H9 (cell line): ENCODE results near the gene KCNIP4. TPM values are rescaled to one million over a fixed set of nuclear protein-coding genes. Genes with fewer than 3 reads are reported as not detected.

Experiments
- DNase-seq: peaks from one replicate; pipeline ENCODE4 v3.0.0-alpha.2; 2017
- H2AFZ ChIP-seq: one replicate; pipeline ENCODE4 v1.6.1; 2013; ENCODE audit warnings: mild to moderate bottlenecking, low read length, control low read depth, moderate library complexity
- H2AK5ac ChIP-seq: 2 replicates; pipeline ENCODE4 v1.6.1; 2013; ENCODE audit warnings: low read length, control low read depth, mixed read lengths; ENCODE audit not compliant: insufficient read length
- H2BK120ac ChIP-seq: one replicate; pipeline ENCODE4 v1.6.1; 2013; ENCODE audit warnings: low read depth, mild to moderate bottlenecking, low read length, control low read depth, inconsistent platforms; ENCODE audit not compliant: poor library complexity, severe bottlenecking
- H2BK12ac ChIP-seq: 2 replicates; pipeline ENCODE4 v1.6.1; 2013; ENCODE audit warnings: low read length, control low read depth, mixed read lengths, low read depth; ENCODE audit not compliant: insufficient read length
- H2BK15ac ChIP-seq: 2 replicates; pipeline ENCODE4 v1.6.1; 2013; ENCODE audit warnings: low read depth, low read length, control low read depth
- H2BK20ac ChIP-seq: one replicate; pipeline ENCODE4 v1.6.1; 2013; ENCODE audit warnings: low read depth, mild to moderate bottlenecking, low read length, control low read depth, inconsistent platforms; ENCODE audit not compliant: poor library complexity, severe bottlenecking
- H2BK5ac ChIP-seq: 2 replicates; pipeline ENCODE4 v1.6.1; 2013; ENCODE audit warnings: low read length, control low read depth, mixed read lengths; ENCODE audit not compliant: insufficient read length
- H3K14ac ChIP-seq: 2 replicates; pipeline ENCODE4 v1.6.1; 2013; ENCODE audit warnings: low read length, control low read depth; ENCODE audit not compliant: insufficient read depth
- H3K18ac ChIP-seq: 2 replicates; pipeline ENCODE4 v1.6.1; 2013; ENCODE audit warnings: low read depth, mild to moderate bottlenecking, mixed read lengths, low read length, control low read depth; ENCODE audit not compliant: insufficient read length
- H3K23ac ChIP-seq: 2 replicates; pipeline ENCODE4 v1.6.1; 2013; ENCODE audit warnings: low read length, control low read depth, mixed read lengths, low read depth; ENCODE audit not compliant: insufficient read length
- H3K23me2 ChIP-seq: 2 replicates; pipeline ENCODE4 v1.6.1; 2013; ENCODE audit warnings: low read depth, mild to moderate bottlenecking, mixed read lengths, low read length, control low read depth; ENCODE audit not compliant: insufficient read length, poor library complexity, severe bottlenecking
- H3K27ac ChIP-seq: 2 replicates; pipeline ENCODE4 v1.5.1; 2013; ENCODE audit warnings: low read length, control low read depth, mixed read lengths, low read depth; ENCODE audit not compliant: insufficient read length
- H3K27me3 ChIP-seq: 2 replicates; pipeline ENCODE4 v1.6.1; 2013; ENCODE audit warnings: low read length, control low read depth, inconsistent platforms; ENCODE audit not compliant: insufficient read depth
- H3K4ac ChIP-seq: 2 replicates; pipeline ENCODE4 v1.6.1; 2013; ENCODE audit warnings: low read depth, mild to moderate bottlenecking, control low read depth, inconsistent platforms, low read length, moderate library complexity
- H3K4me1 ChIP-seq: 2 replicates; pipeline ENCODE4 v1.6.1; 2013; ENCODE audit warnings: low read length, control low read depth, inconsistent platforms; ENCODE audit not compliant: insufficient read depth
- H3K4me2 ChIP-seq: 2 replicates; pipeline ENCODE4 v1.6.1; 2013; ENCODE audit warnings: low read length, control low read depth, mixed read lengths; ENCODE audit not compliant: insufficient read length, insufficient read depth
- H3K56ac ChIP-seq: 2 replicates; pipeline ENCODE4 v1.6.1; 2013; ENCODE audit warnings: low read depth, mild to moderate bottlenecking, mixed read lengths, low read length, control low read depth; ENCODE audit not compliant: insufficient read length
- H3K79me1 ChIP-seq: 2 replicates; pipeline ENCODE4 v1.6.1; 2013; ENCODE audit warnings: low read depth, mild to moderate bottlenecking, moderate library complexity, low read length, control low read depth, inconsistent platforms; ENCODE audit not compliant: insufficient read depth, poor library complexity, severe bottlenecking
- H3K79me2 ChIP-seq: 2 replicates; pipeline ENCODE4 v1.6.1; 2013; ENCODE audit warnings: low read length, control low read depth, inconsistent platforms; ENCODE audit not compliant: insufficient read depth
- H3K9ac ChIP-seq: 2 replicates; pipeline ENCODE4 v1.6.1; 2013; ENCODE audit warnings: low read length, control low read depth, mixed read lengths; ENCODE audit not compliant: insufficient read length; ENCODE audit errors: extremely low read depth
- H3K9me3 ChIP-seq: one replicate; pipeline ENCODE4 v1.6.1; 2013; ENCODE audit warnings: low read depth, low read length, inconsistent platforms; ENCODE audit not compliant: control insufficient read depth
- H3T11ph ChIP-seq: one replicate; pipeline ENCODE4 v1.6.1; 2013; ENCODE audit warnings: mild to moderate bottlenecking, low read length, control low read depth, inconsistent platforms
- H4K20me1 ChIP-seq: one replicate; pipeline ENCODE4 v1.6.1; 2013; ENCODE audit not compliant: control insufficient read depth, insufficient read length, insufficient read depth
- H4K5ac ChIP-seq: 2 replicates; pipeline ENCODE4 v1.6.1; 2013; ENCODE audit warnings: low read depth, mild to moderate bottlenecking, mixed read lengths, low read length, control low read depth; ENCODE audit not compliant: insufficient read length
- H4K8ac ChIP-seq: replicated peaks from 2 replicates; pipeline ENCODE4 v1.6.1; 2013; ENCODE audit warnings: low read length, control low read depth, mixed read lengths, low read depth; ENCODE audit not compliant: insufficient read length
- H4K91ac ChIP-seq: 2 replicates; pipeline ENCODE4 v1.6.1; 2013; ENCODE audit warnings: low read depth, mild to moderate bottlenecking, moderate library complexity, mixed read lengths, low read length, control low read depth; ENCODE audit not compliant: insufficient read length
- H3K27ac Mint-ChIP-seq, 3 experiments: 2 replicates in 2 of 3; 3 replicates in 1 of 3; pipeline ENCODE4 v1.8.0; 2020 to 2021; ENCODE audit warnings: mixed read lengths in 3 of 3, mild to moderate bottlenecking in 1 of 3, moderate library complexity in 1 of 3
- H3K27me3 Mint-ChIP-seq: 2 replicates; pipeline ENCODE4 v1.8.0; 2021; ENCODE audit warnings: low read depth, mild to moderate bottlenecking, moderate library complexity, mixed read lengths
- H3K36me3 Mint-ChIP-seq, 3 experiments: 2 replicates in 2 of 3; 3 replicates in 1 of 3; pipeline ENCODE4 v1.8.0; 2020 to 2021; ENCODE audit warnings: low read depth in 3 of 3, mixed read lengths in 3 of 3; ENCODE audit not compliant: insufficient read depth in 1 of 3
- H3K4me1 Mint-ChIP-seq, 2 experiments: 2 replicates each; pipeline ENCODE4 v1.8.0; 2020; ENCODE audit warnings: mixed read lengths in 2 of 2
- H3K4me3 Mint-ChIP-seq, 2 experiments: 2 replicates in 1 of 2; 3 replicates in 1 of 2; pipeline ENCODE4 v1.8.0; 2020 to 2021; ENCODE audit warnings: mild to moderate bottlenecking in 2 of 2, mixed read lengths in 2 of 2, moderate library complexity in 1 of 2
- H3K9me3 Mint-ChIP-seq, 2 experiments: 2 replicates in 1 of 2; 3 replicates in 1 of 2; pipeline ENCODE4 v1.8.0; 2020; ENCODE audit warnings: mild to moderate bottlenecking in 2 of 2, mixed read lengths in 2 of 2, moderate library complexity in 1 of 2
- WGBS: extraction: QIAGEN DNeasy Blood & Tissue Kit; methylation state at CpG from one replicate; pipeline ENCODE4 v1.1.7; 2013; ENCODE audit warnings: missing lambda C conversion rate, low lambda C conversion rate, mixed read lengths; ENCODE audit not compliant: insufficient read length; ENCODE audit errors: extremely low coverage; 5-methylcytosine and 5-hydroxymethylcytosine counted together
- total RNA-seq: library from RNA; stranded (reverse); gene quantifications from 2 replicates; pipeline ENCODE4 v1.2.1, GENCODE V29; 2021
- TF ChIP-seq, protein P1 (sequence below): fragments of 200-600 bp; sonication (generic); conservative IDR thresholded peaks from 3 replicates; pipeline ENCODE4 v1.8.0; 2021; ENCODE audit warnings: antibody characterized with exemption, mild to moderate bottlenecking

The KCNIP4 gene
- total RNA-seq, 1 experiment from 2014 or later: not detected

DNA sequence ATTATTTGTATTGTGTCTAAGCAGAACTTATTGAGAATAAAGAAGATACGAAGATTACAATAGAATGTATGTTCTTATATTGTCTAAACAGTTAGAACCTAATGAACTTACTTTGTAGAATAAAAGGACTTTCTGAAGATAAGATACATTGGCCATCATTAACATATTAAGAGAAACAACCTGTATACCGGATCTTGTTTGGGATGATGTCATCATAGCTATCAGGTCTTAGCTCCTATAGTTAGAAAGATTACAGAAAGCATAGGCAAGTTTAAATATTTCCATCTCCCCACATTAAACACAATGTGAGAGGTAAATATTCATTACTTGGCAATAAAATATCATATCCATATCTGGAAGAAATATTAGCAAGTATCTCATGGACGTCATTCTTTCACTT lies 966.0 kb downstream of the KCNIP4 start:
- Histone ChIP-seq H2BK15ac (no peak overlapping the region), H3K4me2 (no peak overlapping the region), H3K79me2 (no peaks in the 10 kb centered on the region), H2AFZ (no peak overlapping the region), H4K8ac (no peak overlapping the region), H3T11ph (no peak overlapping the region), H3K4me1 (no peaks in the 10 kb centered on the region), H2BK5ac (no peak overlapping the region), H2BK120ac (no peak overlapping the region), H2BK20ac (no peak overlapping the region), H3K27me3 (no peaks in the 10 kb centered on the region), H2BK12ac (no peak overlapping the region), H4K91ac (no peak overlapping the region), H3K23me2 (no peaks in the 10 kb centered on the region), H3K9ac (no peak overlapping the region), H3K14ac (no peak overlapping the region), H3K18ac (no peak overlapping the region), H4K5ac (no peak overlapping the region), H3K56ac (no peak overlapping the region), H3K4ac (no peak overlapping the region), H3K27ac (no peak overlapping the region), H3K23ac (no peak overlapping the region), H3K9me3 (no peaks in the 10 kb centered on the region), H2AK5ac (no peak overlapping the region), H3K79me1 (no peaks in the 10 kb centered on the region), H4K20me1 (no peaks in the 10 kb centered on the region)
- H3K27me3 Mint-ChIP-seq: peaks cover 37% of the 10 kb centered on the region
- peaks cover 22 to 23% of the 10 kb centered on the region in 2 experiments for H3K4me1 Mint-ChIP-seq
- no peak for DNase-seq
- no peaks in the 10 kb centered on the region for H3K36me3 Mint-ChIP-seq
- no CpG with 5 or more reads among the region's 3 CpGs for WGBS
- TF ChIP-seq, protein P1, sequence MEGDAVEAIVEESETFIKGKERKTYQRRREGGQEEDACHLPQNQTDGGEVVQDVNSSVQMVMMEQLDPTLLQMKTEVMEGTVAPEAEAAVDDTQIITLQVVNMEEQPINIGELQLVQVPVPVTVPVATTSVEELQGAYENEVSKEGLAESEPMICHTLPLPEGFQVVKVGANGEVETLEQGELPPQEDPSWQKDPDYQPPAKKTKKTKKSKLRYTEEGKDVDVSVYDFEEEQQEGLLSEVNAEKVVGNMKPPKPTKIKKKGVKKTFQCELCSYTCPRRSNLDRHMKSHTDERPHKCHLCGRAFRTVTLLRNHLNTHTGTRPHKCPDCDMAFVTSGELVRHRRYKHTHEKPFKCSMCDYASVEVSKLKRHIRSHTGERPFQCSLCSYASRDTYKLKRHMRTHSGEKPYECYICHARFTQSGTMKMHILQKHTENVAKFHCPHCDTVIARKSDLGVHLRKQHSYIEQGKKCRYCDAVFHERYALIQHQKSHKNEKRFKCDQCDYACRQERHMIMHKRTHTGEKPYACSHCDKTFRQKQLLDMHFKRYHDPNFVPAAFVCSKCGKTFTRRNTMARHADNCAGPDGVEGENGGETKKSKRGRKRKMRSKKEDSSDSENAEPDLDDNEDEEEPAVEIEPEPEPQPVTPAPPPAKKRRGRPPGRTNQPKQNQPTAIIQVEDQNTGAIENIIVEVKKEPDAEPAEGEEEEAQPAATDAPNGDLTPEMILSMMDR: no peak
- H3K27ac Mint-ChIP-seq: no peak overlapping the region
- no peak overlapping the region for H3K4me3 Mint-ChIP-seq
- H3K9me3 Mint-ChIP-seq: no peaks in the 10 kb centered on the region
